ENCODE measurements around the gene EVI2B.

DNA sequence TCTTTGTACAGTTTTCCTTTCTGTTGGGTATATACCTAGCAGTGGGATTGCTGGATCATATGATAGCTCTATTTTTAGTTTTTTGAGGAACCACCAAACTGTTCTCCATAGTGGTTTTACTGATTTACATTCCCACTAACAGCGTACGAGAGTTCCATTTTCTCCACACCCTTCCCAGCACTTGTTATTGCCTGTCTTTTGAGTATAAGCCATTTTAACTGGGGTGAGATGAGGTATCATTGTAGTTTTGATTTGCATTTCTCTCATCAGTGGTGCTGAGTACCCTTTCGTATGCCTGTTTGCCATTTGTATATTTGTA lies 887 bp upstream of the EVI2B start:
- TF ChIP-seq, protein P1, sequence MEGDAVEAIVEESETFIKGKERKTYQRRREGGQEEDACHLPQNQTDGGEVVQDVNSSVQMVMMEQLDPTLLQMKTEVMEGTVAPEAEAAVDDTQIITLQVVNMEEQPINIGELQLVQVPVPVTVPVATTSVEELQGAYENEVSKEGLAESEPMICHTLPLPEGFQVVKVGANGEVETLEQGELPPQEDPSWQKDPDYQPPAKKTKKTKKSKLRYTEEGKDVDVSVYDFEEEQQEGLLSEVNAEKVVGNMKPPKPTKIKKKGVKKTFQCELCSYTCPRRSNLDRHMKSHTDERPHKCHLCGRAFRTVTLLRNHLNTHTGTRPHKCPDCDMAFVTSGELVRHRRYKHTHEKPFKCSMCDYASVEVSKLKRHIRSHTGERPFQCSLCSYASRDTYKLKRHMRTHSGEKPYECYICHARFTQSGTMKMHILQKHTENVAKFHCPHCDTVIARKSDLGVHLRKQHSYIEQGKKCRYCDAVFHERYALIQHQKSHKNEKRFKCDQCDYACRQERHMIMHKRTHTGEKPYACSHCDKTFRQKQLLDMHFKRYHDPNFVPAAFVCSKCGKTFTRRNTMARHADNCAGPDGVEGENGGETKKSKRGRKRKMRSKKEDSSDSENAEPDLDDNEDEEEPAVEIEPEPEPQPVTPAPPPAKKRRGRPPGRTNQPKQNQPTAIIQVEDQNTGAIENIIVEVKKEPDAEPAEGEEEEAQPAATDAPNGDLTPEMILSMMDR (IDR thresholded peaks at IDR 0.05), result no peak
- TF ChIP-seq POLR2A (IDR thresholded peaks at IDR 0.05) (no peak), EP300 (IDR thresholded peaks at IDR 0.05) (no peak)

Data from ovary (tissue), 3 donors.